ENCODE results near the gene ENTHD1. TPM values are rescaled to one million over a fixed set of nuclear protein-coding genes. Genes with fewer than 3 reads are reported as not detected.

ENTHD1 gene
- total and polyA plus RNA-seq, 8 donors, result 0.02 TPM; not detected in 7

DNA sequence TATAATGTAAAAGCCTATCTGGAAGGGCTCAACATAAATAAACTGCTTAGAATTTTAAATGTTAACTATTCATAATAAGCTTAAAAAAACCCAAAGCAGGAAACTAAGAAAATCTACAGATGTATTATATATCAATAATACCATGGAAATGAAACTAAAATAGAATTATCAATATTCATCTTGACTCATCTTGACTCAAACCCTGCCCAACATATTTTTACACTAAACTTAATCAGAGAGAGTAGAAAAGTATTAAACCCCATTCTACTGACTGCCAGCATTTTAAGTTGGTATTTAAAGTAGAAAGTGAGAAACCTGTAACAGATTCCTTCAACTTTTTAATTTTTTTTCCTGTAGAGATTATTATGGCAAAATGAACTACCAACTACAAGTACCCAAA is 149.2 kb downstream of the ENTHD1 start:
- intact Hi-C loops (cut with DNase I), result no loop called here
- H3K4me1 ChIP-seq, result no peaks in the 10 kb centered on the region
- TF ChIP-seq, protein P1, sequence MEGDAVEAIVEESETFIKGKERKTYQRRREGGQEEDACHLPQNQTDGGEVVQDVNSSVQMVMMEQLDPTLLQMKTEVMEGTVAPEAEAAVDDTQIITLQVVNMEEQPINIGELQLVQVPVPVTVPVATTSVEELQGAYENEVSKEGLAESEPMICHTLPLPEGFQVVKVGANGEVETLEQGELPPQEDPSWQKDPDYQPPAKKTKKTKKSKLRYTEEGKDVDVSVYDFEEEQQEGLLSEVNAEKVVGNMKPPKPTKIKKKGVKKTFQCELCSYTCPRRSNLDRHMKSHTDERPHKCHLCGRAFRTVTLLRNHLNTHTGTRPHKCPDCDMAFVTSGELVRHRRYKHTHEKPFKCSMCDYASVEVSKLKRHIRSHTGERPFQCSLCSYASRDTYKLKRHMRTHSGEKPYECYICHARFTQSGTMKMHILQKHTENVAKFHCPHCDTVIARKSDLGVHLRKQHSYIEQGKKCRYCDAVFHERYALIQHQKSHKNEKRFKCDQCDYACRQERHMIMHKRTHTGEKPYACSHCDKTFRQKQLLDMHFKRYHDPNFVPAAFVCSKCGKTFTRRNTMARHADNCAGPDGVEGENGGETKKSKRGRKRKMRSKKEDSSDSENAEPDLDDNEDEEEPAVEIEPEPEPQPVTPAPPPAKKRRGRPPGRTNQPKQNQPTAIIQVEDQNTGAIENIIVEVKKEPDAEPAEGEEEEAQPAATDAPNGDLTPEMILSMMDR (IDR thresholded peaks at IDR 0.05), result no peak
- H3K27me3 ChIP-seq, result no peaks in the 10 kb centered on the region
- H3K27ac ChIP-seq, result no peak overlapping the region
- FAIRE-seq (no peak), ATAC-seq (no peak), DNase-seq (no peak)
- H3K9me3 ChIP-seq, result no peaks in the 10 kb centered on the region
- no peaks in the 10 kb centered on the region for H3K36me3 ChIP-seq
- H3K4me3 ChIP-seq, result no peak overlapping the region

GRCh38 chr22:39743935-39744334 is 149.6 kb downstream of the ENTHD1 start:
- no peak for ATAC-seq
- Histone ChIP-seq H3K9me3 (no peaks in the 10 kb centered on the region), H3K27me3 (no peaks in the 10 kb centered on the region), H3K36me3 (no peaks in the 10 kb centered on the region), H3K4me1 (no peaks in the 10 kb centered on the region), H3K4me3 (no peak overlapping the region), H3K27ac (no peak overlapping the region)
- FAIRE-seq, result no peak
- intact Hi-C loops (cut with DNase I), result no loop called here
- WGBS, 2 donors, result 29 to 45% methylated on average over 1 of the region's 1 CpG
- no peak for DNase-seq
- TF ChIP-seq, protein P1 (IDR thresholded peaks at IDR 0.05), result no peak

GRCh38 chr22:39739338-39740027 is 154.1 kb downstream of the ENTHD1 start:
- TF ChIP-seq, protein P1 (IDR thresholded peaks at IDR 0.05), result no peak
- no peaks in the 10 kb centered on the region for H3K4me1 ChIP-seq
- H3K4me3 ChIP-seq, result no peak overlapping the region
- no peaks in the 10 kb centered on the region for H3K27me3 ChIP-seq
- no peaks in the 10 kb centered on the region for H3K9me3 ChIP-seq
- H3K27ac ChIP-seq, result no peak overlapping the region
- intact Hi-C loops (cut with DNase I), result no loop called here
- WGBS, 2 donors, result 72 to 73% methylated on average over 4 of the region's 4 CpGs
- FAIRE-seq (no peak), ATAC-seq (peak in 1 of 4 donors; percentile 31), DNase-seq (no peak)
- no peaks in the 10 kb centered on the region for H3K36me3 ChIP-seq

GRCh38 chr22:39738746-39739145 is 154.8 kb downstream of the ENTHD1 start:
- ATAC-seq (no peak), DNase-seq (no peak), FAIRE-seq (no peak)
- no peaks in the 10 kb centered on the region for H3K27me3 ChIP-seq
- TF ChIP-seq, protein P1 (IDR thresholded peaks at IDR 0.05), result no peak
- WGBS, 2 donors, result 62 to 66% methylated on average over 1 of the region's 1 CpG
- no peaks in the 10 kb centered on the region for H3K9me3 ChIP-seq
- no peaks in the 10 kb centered on the region for H3K36me3 ChIP-seq
- intact Hi-C loops (cut with DNase I), result no loop called here
- no peak overlapping the region for H3K4me3 ChIP-seq
- H3K27ac ChIP-seq, result no peak overlapping the region
- H3K4me1 ChIP-seq, result no peaks in the 10 kb centered on the region

- no peak for FAIRE-seq
- Histone ChIP-seq H3K4me1 (no peaks in the 10 kb centered on the region), H3K36me3 (no peaks in the 10 kb centered on the region), H3K4me3 (no peak overlapping the region), H3K27me3 (no peaks in the 10 kb centered on the region), H3K27ac (no peak overlapping the region), H3K9me3 (no peaks in the 10 kb centered on the region)
- 72 to 78% methylated on average over 10 of the region's 10 CpGs for WGBS, 2 donors
- TF ChIP-seq, protein P1 (IDR thresholded peaks at IDR 0.05), result no peak
- DNase-seq, result no peak
- intact Hi-C loops (cut with DNase I), result no loop called here
- ATAC-seq, result no peak
Measured at GRCh38 chr22:39735776-39736175, 157.8 kb downstream of the ENTHD1 start.
